Gastrocnemius medialis (tissue), 4 donors: ENCODE data around the gene TCF7L2. TPM values are rescaled to one million over a fixed set of nuclear protein-coding genes. Genes with fewer than 3 reads are reported as not detected.
A peak's percentile ranks its signal among the peaks of the same experiment; 100 is the strongest.

Experiments
- ATAC-seq, 2 donors: fragments of 150-250 bp; one replicate each; pipeline ENCODE4 v1.9.1; 2016
- DNase-seq, 2 donors: peaks; one replicate each; pipeline ENCODE4 v3.0.0-alpha.2; 2019
- H3K27ac ChIP-seq, 4 donors: fragments of 200-600 bp; sonication (generic); 1 replicate in 1 of 4; 2 replicates in 3 of 4; pipeline ENCODE4 v1.5.1; 2016 to 2018; ENCODE audit warnings: mild to moderate bottlenecking in 2 of 4, moderate library complexity in 1 of 4
- H3K27me3 ChIP-seq, 3 donors: fragments of 200-600 bp; sonication (generic) in 2 of 3; 1 replicate in 1 of 3; 2 replicates in 2 of 3; pipeline versions ENCODE4 v1.5.1 to v1.6.0; 2016 to 2019; ENCODE audit warnings: mild to moderate bottlenecking in 1 of 3, moderate library complexity in 1 of 3
- H3K36me3 ChIP-seq, 2 donors: fragments of 200-600 bp; sonication (generic) in 1 of 2; one replicate each; pipeline ENCODE4 v1.5.1; 2017 to 2018
- H3K4me1 ChIP-seq, 2 donors: fragments of 200-600 bp; sonication (generic) in 1 of 2; one replicate each; pipeline ENCODE4 v1.5.1; 2016 to 2017; ENCODE audit warnings: mild to moderate bottlenecking in 2 of 2
- H3K4me3 ChIP-seq, 4 donors: fragments of 200-600 bp; sonication (generic) in 3 of 4; 1 replicate in 1 of 4; 2 replicates in 3 of 4; pipeline ENCODE4 v1.5.1; 2016 to 2019; ENCODE audit warnings: mild to moderate bottlenecking in 2 of 4
- H3K9me3 ChIP-seq, 3 donors: fragments of 200-600 bp; sonication (generic) in 2 of 3; 1 replicate in 1 of 3; 2 replicates in 2 of 3; pipeline ENCODE4 v1.5.1; 2016 to 2019
- CTCF ChIP-seq, 5 experiments: fragments of 450-650 bp in 3 of 5; fragments of 200-600 bp in 2 of 5; sonication (generic) in 2 of 5; IDR thresholded peaks in 4 of 5; conservative IDR thresholded peaks in 1 of 5; 1 replicate in 4 of 5; 2 replicates in 1 of 5; pipeline ENCODE4 v1.5.1; 2016 to 2019; ENCODE audit warnings: antibody characterized with exemption in 5 of 5, mild to moderate bottlenecking in 3 of 5, moderate library complexity in 3 of 5
- POLR2A ChIP-seq, 2 donors: fragments of 450-650 bp; IDR thresholded peaks; one replicate each; pipeline ENCODE4 v1.6.1; 2017; ENCODE audit warnings: antibody characterized with exemption in 2 of 2, mild to moderate bottlenecking in 2 of 2, moderate library complexity in 2 of 2
- in situ Hi-C, 4 donors: fragments of 200-750 bp; cut with MboI; loops; one replicate each; pipeline versions ENCODE4 v1.15.0 to v1.8.0; 2017; ENCODE audit warnings: low sequenced_read_pairs in 4 of 4
- intact Hi-C: fragments of 100-400 bp; cut with DNase I; formaldehyde crosslinking; loops from one replicate; pipeline ENCODE4 v1.15.1; 2023; ENCODE audit warnings: low total_unique reads
- total RNA-seq, 4 donors: library from RNA; depleted of rRNA; stranded (reverse); fragments of >200 nt; gene quantifications; one replicate each; pipeline versions ENCODE4 v1.1.0 to v1.2.3, GENCODE V29; 2016

Gene TCF7L2
- total RNA-seq, 4 donors from 2014 or later: 4.6 to 5.1 (median 5.0) TPM

DNA sequence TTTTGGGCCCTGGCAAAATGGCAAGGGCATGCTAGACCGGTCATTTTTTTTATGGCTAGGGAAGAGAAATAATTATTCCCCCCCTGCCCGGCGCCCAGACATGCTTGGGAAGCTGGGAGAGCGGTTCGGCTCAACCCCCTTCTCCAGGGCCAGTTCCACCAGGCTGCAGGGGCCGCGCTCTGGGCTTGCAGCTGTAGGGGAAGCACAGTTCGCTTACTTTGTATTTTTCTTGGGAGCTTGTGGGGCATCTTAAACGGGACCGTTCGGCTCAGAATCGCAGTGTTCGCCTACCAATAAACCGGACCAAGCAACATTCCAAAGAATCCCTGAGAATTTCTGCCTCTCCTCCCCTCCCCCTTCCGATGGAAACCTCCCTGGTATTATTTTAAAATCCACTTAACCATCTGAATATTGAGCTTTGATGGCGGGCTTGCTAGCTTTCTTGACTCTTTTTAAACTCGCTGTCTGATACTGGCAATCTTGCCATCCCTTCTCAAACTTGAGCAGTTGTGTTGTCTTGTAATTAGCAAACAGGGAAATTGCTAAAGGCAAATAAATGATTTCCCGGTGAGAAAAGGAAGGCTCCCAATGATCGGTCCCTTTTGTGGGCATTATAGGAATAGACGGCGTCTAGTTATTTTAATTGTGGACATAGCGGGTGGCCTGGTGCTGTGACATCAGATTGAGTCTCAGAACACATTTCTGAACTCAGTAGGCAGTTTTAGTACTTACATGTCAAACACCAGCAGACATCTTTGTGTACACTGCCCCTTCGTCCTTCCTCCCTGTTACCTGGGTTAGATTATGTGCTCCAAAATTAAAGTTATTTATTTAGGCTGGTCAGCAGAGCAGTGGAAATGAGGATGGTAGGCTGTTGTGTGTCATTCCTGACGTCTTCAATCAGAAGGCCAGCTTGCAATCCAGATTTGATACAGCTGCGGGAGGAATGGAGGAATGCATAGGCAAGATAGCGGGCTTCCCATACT, 3.4 kb downstream of the TCF7L2 start:
- Histone ChIP-seq H3K36me3 (no peaks in the 10 kb centered on the region), H3K27me3 (no peaks in the 10 kb centered on the region), H3K9me3 (no peaks in the 10 kb centered on the region), H3K4me1 (peaks cover 46 to 62% of the 10 kb centered on the region in 2 donors), H3K27ac (peak overlapping the region; percentile 90 to 96 (median 94)), H3K4me3 (peak overlapping the region; percentile 77 to 88 (median 82))
- in situ Hi-C loops: no loop called here
- intact Hi-C loops: loop anchor here (5.0 kb wide), 2 partner anchors 74 to 174 kb away; no protein-coding TSS in a partner anchor
- DNase-seq: no peak
- no peak for ATAC-seq
- no peak for TF ChIP-seq POLR2A (IDR thresholded peaks at IDR 0.05)
- TF ChIP-seq CTCF (IDR thresholded peaks at IDR 0.05 in 4 of 5, conservative IDR thresholded peaks at IDR 0.05 in 1 of 5): no peak

- DNase-seq (no peak), ATAC-seq (no peak)
- no peaks in the 10 kb centered on the region for H3K9me3 ChIP-seq
- no peak for TF ChIP-seq POLR2A (IDR thresholded peaks at IDR 0.05)
- no peak for TF ChIP-seq CTCF (IDR thresholded peaks at IDR 0.05 in 4 of 5, conservative IDR thresholded peaks at IDR 0.05 in 1 of 5)
- H3K36me3 ChIP-seq: no peaks in the 10 kb centered on the region
- H3K4me3 ChIP-seq: peak overlapping the region; percentile 22 to 56 (median 32)
- in situ Hi-C loops: no loop called here
- H3K27ac ChIP-seq: peak overlapping the region; percentile 26 to 93 (median 49)
- intact Hi-C loops: loop anchor here (5.0 kb wide), 2 partner anchors 72 to 172 kb away; no protein-coding TSS in a partner anchor
- H3K27me3 ChIP-seq: no peaks in the 10 kb centered on the region
- peaks cover 46 to 62% of the 10 kb centered on the region in 2 donors for H3K4me1 ChIP-seq
These were observed 5.0 kb downstream of the TCF7L2 start for GRCh38 chr10:112954974-112955581.

- Histone ChIP-seq H3K27ac (peak overlapping the region; percentile 41 to 93 (median 49)), H3K4me3 (peak overlapping the region; percentile 22 to 56 (median 32)), H3K9me3 (no peaks in the 10 kb centered on the region), H3K36me3 (no peaks in the 10 kb centered on the region), H3K27me3 (no peaks in the 10 kb centered on the region), H3K4me1 (peaks cover 46 to 62% of the 10 kb centered on the region in 2 donors)
- no peak for ATAC-seq
- intact Hi-C loops (no loop called here), in situ Hi-C loops (no loop called here)
- DNase-seq: no peak
- TF ChIP-seq POLR2A (IDR thresholded peaks at IDR 0.05): no peak
- no peak for TF ChIP-seq CTCF (IDR thresholded peaks at IDR 0.05 in 4 of 5, conservative IDR thresholded peaks at IDR 0.05 in 1 of 5)
These were observed 5.8 kb downstream of the TCF7L2 start for GRCh38 chr10:112955582-112956421.

DNA sequence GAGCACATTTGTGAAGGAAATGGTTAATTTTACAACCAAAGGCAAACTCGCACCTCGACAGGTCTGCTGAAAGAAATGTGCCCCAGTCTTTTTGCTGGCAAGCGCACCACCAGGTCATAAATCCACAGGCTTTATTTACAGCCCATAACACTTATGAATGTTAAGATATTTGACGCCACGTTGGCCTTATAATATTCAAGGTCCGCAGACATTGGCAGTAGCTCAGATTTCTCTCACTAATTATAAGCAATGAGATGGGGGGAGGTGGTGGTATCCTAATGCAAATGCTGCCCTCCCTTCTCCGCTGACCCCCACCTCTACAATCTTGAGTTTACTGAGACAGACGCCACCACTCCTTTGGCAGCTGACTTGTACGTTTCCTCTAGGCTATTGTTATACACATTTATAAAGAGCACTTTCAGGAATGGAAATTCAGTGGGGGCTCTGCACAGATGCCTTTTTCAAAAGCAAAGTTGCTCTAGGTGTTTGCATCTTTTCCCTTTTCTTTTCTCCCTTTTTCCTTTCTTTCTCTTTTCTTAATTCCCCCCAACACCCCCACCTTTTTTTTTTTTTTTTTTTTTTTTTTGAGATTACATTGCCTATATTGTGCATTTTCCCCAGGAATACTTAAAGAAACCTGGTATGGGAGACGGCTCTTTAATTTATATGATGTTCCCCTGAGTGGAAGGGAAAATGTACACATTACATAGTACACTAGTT, 6.7 kb downstream of the TCF7L2 start:
- ATAC-seq (no peak), DNase-seq (no peak)
- Histone ChIP-seq H3K27ac (peak overlapping the region; percentile 19 to 45 (median 38)), H3K27me3 (no peaks in the 10 kb centered on the region), H3K4me1 (peaks cover 46 to 62% of the 10 kb centered on the region in 2 donors), H3K36me3 (no peaks in the 10 kb centered on the region), H3K4me3 (no peak overlapping the region), H3K9me3 (no peaks in the 10 kb centered on the region)
- in situ Hi-C loops: no loop called here
- no peak for TF ChIP-seq CTCF (IDR thresholded peaks at IDR 0.05 in 4 of 5, conservative IDR thresholded peaks at IDR 0.05 in 1 of 5)
- TF ChIP-seq POLR2A (IDR thresholded peaks at IDR 0.05): no peak
- intact Hi-C loops: no loop called here
